ENCODE data around the gene SDF2L1. TPM values are rescaled to one million over a fixed set of nuclear protein-coding genes. Genes with fewer than 3 reads are reported as not detected.

SDF2L1 gene
- total and polyA plus RNA-seq, 2 of the 13 experiments (the other 11 are each of a cell fraction or from before 2014, with no cell fraction given) = 18.0 to 57.4 TPM

DNA sequence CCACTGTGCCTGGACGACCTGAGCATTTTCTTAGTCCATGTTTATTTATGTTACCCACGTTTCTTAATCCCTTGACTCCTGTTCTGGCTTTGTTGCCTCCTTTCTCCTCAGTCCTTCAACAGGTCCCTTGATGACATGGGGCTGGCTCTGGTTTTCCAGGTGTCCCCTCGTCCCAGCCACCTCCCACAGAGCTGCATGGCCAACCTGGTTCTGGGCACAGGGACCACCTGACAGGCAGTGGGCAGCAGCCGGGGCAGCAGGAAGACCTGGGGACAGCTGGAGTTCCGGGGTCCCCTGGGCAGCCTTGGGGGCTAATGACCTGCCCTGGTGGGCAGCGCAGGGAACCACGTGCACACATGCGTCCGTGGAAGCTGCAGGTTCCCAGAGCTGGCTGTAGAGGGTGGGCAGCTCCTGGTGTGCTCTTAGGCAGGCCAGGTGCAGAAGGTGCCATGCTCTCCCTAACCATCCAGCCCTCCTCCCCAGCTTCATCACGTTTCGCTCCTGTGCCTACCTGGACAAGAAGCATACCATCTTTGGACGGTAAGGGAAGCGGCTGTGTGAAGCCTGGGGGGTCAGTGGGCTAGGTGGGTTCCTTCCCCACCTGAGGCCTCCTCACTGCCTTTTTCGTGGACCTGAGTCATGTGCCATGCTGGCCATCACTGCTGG lies 51.4 kb downstream of the SDF2L1 start:
- WGBS (ENCODE audit: low lambda C conversion rate) = 91% methylated on average over 8 of the region's 14 CpGs
- H4K20me1 ChIP-seq (ENCODE audit: insufficient read depth, low read length) = no peaks in the 10 kb centered on the region
- no peak for ATAC-seq
- H3K27ac ChIP-seq (ENCODE audit: extremely low read length, insufficient read depth, low read length) = no peak overlapping the region
- POLR2A ChIA-PET = interaction anchor here (0.7 to 2.1 kb wide), 2 partner anchors 16 to 35 kb away, joined by 3 to 5 read pairs; no protein-coding TSS in a partner anchor
- no peaks in the 10 kb centered on the region for H3K79me2 ChIP-seq (ENCODE audit: insufficient read depth, low read length)
- H3K9ac ChIP-seq (ENCODE audit: insufficient read depth, low read depth, low read length) = no peak overlapping the region
- H3K4me1 ChIP-seq (ENCODE audit: insufficient read depth, low read length) = no peaks in the 10 kb centered on the region
- H3K36me3 ChIP-seq (replicated peaks in 1 of 2; ENCODE audit: control insufficient read depth in 1 of 2, insufficient read depth in 2 of 2, low read length in 2 of 2) = peaks cover 23 to 67% of the 10 kb centered on the region in 2 experiments
- no peak for FAIRE-seq
- no peak for DNase-seq (ENCODE audit: low spot score)
- H3K4me3 ChIP-seq (replicated peaks in 1 of 3; ENCODE audit: insufficient read depth in 1 of 3, low read depth in 2 of 3, low read length in 3 of 3) = no peak overlapping the region
- no peak overlapping the region for H2AFZ ChIP-seq (ENCODE audit: low read length)
- in situ Hi-C loops (cut with HindIII; ENCODE audit: extremely low pct_ligation_motif_present, low pct_unique_long_range_greater_than_20kb) (no loop called here), intact Hi-C loops (cut with micrococcal nuclease; ENCODE audit: unreplicated experiment) (no loop called here)
- no peaks in the 10 kb centered on the region for H3K9me3 ChIP-seq (ENCODE audit: low read length)
- H3K4me2 ChIP-seq (ENCODE audit: low read depth, low read length) = no peak overlapping the region
- no TSS peak for BruUV-seq (replicated peaks)
- no peaks in the 10 kb centered on the region for H3K27me3 ChIP-seq (ENCODE audit: control insufficient read depth in 1 of 2, insufficient read depth in 2 of 2, low read length in 2 of 2)
- CTCF ChIA-PET (ENCODE audit: low intra/inter-chr PET ratio, low total read pairs) = no interaction called here
- TF ChIP-seq ZNF75D (CRISPR knock-in tag; IDR thresholded peaks at IDR 0.05; ENCODE audit: borderline replicate concordance) (no peak), ISL2 (CRISPR knock-in tag; IDR thresholded peaks at IDR 0.05) (no peak), ZNF382 (CRISPR knock-in tag; IDR thresholded peaks at IDR 0.05; ENCODE audit: borderline replicate concordance) (no peak), ZUFSP (CRISPR knock-in tag; IDR thresholded peaks at IDR 0.05; ENCODE audit: borderline replicate concordance) (no peak), FOSL2 (CRISPR knock-in tag; IDR thresholded peaks at IDR 0.05) (no peak), MLX (CRISPR knock-in tag; IDR thresholded peaks at IDR 0.05) (no peak), ZNF138 (CRISPR knock-in tag; IDR thresholded peaks at IDR 0.05; ENCODE audit: low read depth) (no peak), AKNA (CRISPR knock-in tag; IDR thresholded peaks at IDR 0.05; ENCODE audit: borderline replicate concordance) (no peak), TCF7 (IDR thresholded peaks at IDR 0.05; ENCODE audit: low read depth) (no peak), ZNF784 (CRISPR knock-in tag; IDR thresholded peaks at IDR 0.05; ENCODE audit: borderline replicate concordance) (no peak), ISX (CRISPR knock-in tag; conservative IDR thresholded peaks at IDR 0.05) (no peak), ZIK1 (CRISPR knock-in tag; IDR thresholded peaks at IDR 0.05; ENCODE audit: borderline replicate concordance, low read depth) (no peak), E2F5 (CRISPR knock-in tag; conservative IDR thresholded peaks at IDR 0.05) (no peak), ZNF224 (CRISPR knock-in tag; IDR thresholded peaks at IDR 0.05) (no peak), MED1 (CRISPR knock-in tag; IDR thresholded peaks at IDR 0.05) (no peak), ETV6 (CRISPR knock-in tag; conservative IDR thresholded peaks at IDR 0.05) (no peak)
